Adrenal gland (tissue), 12 donors: ENCODE results near the gene BHMT2. TPM values are rescaled to one million over a fixed set of nuclear protein-coding genes. Genes with fewer than 3 reads are reported as not detected.

ENCODE experiments used
- DNase-seq, 7 donors: peaks; one replicate each; pipeline ENCODE4 v3.0.0-alpha.2; 2019 to 2020
- H3K27ac ChIP-seq, 5 donors: fragments of 200-600 bp; sonication (generic) in 4 of 5; 1 replicate in 3 of 5; 2 replicates in 2 of 5; pipeline versions ENCODE4 v1.5.1 to v1.8.0; 2016 to 2020; ENCODE audit warnings: mild to moderate bottlenecking in 1 of 5
- H3K27me3 ChIP-seq: fragments of 200-600 bp; 2 replicates; pipeline ENCODE4 v1.8.0; 2021
- H3K36me3 ChIP-seq, 2 donors: fragments of 200-600 bp; replicated peaks in 1 of 2; 1 replicate in 1 of 2; 2 replicates in 1 of 2; pipeline versions ENCODE4 v1.5.1 to v1.8.0; 2018 to 2022
- H3K4me1 ChIP-seq, 2 donors: fragments of 200-600 bp; replicated peaks in 1 of 2; 1 replicate in 1 of 2; 2 replicates in 1 of 2; pipeline versions ENCODE4 v1.5.1 to v1.8.0; 2018 to 2021
- H3K4me3 ChIP-seq, 4 donors: fragments of 200-600 bp; sonication (generic) in 3 of 4; one replicate each; pipeline ENCODE4 v1.5.1; 2016 to 2018
- H3K9me3 ChIP-seq, 3 donors: fragments of 200-600 bp; sonication (generic) in 1 of 3; replicated peaks in 1 of 3; 1 replicate in 2 of 3; 2 replicates in 1 of 3; pipeline versions ENCODE4 v1.5.1 to v1.8.0; 2016 to 2021
- POLR2A ChIP-seq, 2 donors: fragments of 450-650 bp; IDR thresholded peaks; one replicate each; pipeline ENCODE4 v1.6.1; 2017; ENCODE audit warnings: antibody characterized with exemption in 2 of 2, mild to moderate bottlenecking in 2 of 2, moderate library complexity in 1 of 2
- WGBS, 4 donors: extraction: QIAGEN DNeasy Blood & Tissue Kit in 2 of 4; methylation state at CpG; one replicate each; pipeline versions ENCODE4 v1.1.5 to v1.1.7; 2013 to 2017; 5-methylcytosine and 5-hydroxymethylcytosine counted together
- intact Hi-C, 2 donors: fragments of 100-400 bp; cut with DNase I; formaldehyde crosslinking; loops; one replicate each; pipeline versions ENCODE4 v1.14.1 to v1.15.0; 2022 to 2023
- polyA plus RNA-seq, 3 donors: library from polyadenylated mRNA; stranded (reverse); fragments of 200-250 nt in 2 of 3; fragments of 350-450 nt in 1 of 3; fragmentation: Illumina TruSeq in 1 of 3; extraction: RNeasy Lipid Tissue Mini Kit (QIAGEN cat#74804) in 1 of 3; gene quantifications; one replicate each; pipeline ENCODE4 v1.2.3, GENCODE V29; 2013 to 2014
- total RNA-seq, 9 donors: library from RNA; depleted of rRNA in 4 of 9; stranded (reverse); fragments of >200 nt in 4 of 9; fragments of 120-200 nt in 1 of 9; fragmentation: NEBNext Ultra II Directional in 1 of 9; extraction: Animal tissue kit (Norgen Biotek cat#: 25700) in 1 of 9; gene quantifications; one replicate each; pipeline versions ENCODE4 v1.1.0 to v1.2.4, GENCODE V29; 2013 to 2023
- TF ChIP-seq, protein P1 (sequence below), 6 experiments: fragments of 450-650 bp in 4 of 6; fragments of 200-600 bp in 2 of 6; sonication (generic) in 1 of 6; IDR thresholded peaks; 1 replicate in 5 of 6; 2 replicates in 1 of 6; pipeline versions ENCODE4 v1.5.1 to v1.8.0; 2016 to 2021; ENCODE audit warnings: antibody characterized with exemption in 6 of 6, mild to moderate bottlenecking in 2 of 6, moderate library complexity in 1 of 6
- donor health status: healthy with polysubstance abuse.
- donor health status: Bipolar disorder and iron deficiency.
- donor health status: DM: yes; HTN: yes; CAD: no.
- donor health status: DM: no; HTN: no; CAD: no.
- donor health status: DM: no; HTN: no; CAD: no.
- donor health status: DM: yes; HTN: yes; CAD: no.

The BHMT2 gene
- total and polyA plus RNA-seq, 12 donors = 12.8 to 75.3 (median 27.6) TPM

GRCh38 chr5:79091064-79091463 is 21.5 kb downstream of the BHMT2 start:
- no peak overlapping the region for H3K27ac ChIP-seq
- no peak for DNase-seq
- 55 to 75% (median 62%) methylated on average over 3 of the region's 3 CpGs for WGBS, 4 donors
- H3K4me1 ChIP-seq = no peaks in the 10 kb centered on the region
- H3K9me3 ChIP-seq = no peaks in the 10 kb centered on the region
- H3K4me3 ChIP-seq = no peak overlapping the region
- no peak for TF ChIP-seq POLR2A (IDR thresholded peaks at IDR 0.05)
- TF ChIP-seq, protein P1, sequence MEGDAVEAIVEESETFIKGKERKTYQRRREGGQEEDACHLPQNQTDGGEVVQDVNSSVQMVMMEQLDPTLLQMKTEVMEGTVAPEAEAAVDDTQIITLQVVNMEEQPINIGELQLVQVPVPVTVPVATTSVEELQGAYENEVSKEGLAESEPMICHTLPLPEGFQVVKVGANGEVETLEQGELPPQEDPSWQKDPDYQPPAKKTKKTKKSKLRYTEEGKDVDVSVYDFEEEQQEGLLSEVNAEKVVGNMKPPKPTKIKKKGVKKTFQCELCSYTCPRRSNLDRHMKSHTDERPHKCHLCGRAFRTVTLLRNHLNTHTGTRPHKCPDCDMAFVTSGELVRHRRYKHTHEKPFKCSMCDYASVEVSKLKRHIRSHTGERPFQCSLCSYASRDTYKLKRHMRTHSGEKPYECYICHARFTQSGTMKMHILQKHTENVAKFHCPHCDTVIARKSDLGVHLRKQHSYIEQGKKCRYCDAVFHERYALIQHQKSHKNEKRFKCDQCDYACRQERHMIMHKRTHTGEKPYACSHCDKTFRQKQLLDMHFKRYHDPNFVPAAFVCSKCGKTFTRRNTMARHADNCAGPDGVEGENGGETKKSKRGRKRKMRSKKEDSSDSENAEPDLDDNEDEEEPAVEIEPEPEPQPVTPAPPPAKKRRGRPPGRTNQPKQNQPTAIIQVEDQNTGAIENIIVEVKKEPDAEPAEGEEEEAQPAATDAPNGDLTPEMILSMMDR (IDR thresholded peaks at IDR 0.05) = no peak
- intact Hi-C loops = no loop called here
- no peaks in the 10 kb centered on the region for H3K27me3 ChIP-seq
- H3K36me3 ChIP-seq = no peaks in the 10 kb centered on the region

GRCh38 chr5:79093762-79094161 is 24.2 kb downstream of the BHMT2 start:
- TF ChIP-seq, protein P1 (IDR thresholded peaks at IDR 0.05) = no peak
- no peak for TF ChIP-seq POLR2A (IDR thresholded peaks at IDR 0.05)
- DNase-seq = no peak
- Histone ChIP-seq H3K27ac (no peak overlapping the region), H3K4me3 (no peak overlapping the region), H3K27me3 (no peaks in the 10 kb centered on the region), H3K9me3 (no peaks in the 10 kb centered on the region), H3K4me1 (no peaks in the 10 kb centered on the region), H3K36me3 (no peaks in the 10 kb centered on the region)
- intact Hi-C loops = no loop called here
- WGBS, 4 donors = 55 to 70% (median 55%) methylated on average over 3 of the region's 3 CpGs

DNA sequence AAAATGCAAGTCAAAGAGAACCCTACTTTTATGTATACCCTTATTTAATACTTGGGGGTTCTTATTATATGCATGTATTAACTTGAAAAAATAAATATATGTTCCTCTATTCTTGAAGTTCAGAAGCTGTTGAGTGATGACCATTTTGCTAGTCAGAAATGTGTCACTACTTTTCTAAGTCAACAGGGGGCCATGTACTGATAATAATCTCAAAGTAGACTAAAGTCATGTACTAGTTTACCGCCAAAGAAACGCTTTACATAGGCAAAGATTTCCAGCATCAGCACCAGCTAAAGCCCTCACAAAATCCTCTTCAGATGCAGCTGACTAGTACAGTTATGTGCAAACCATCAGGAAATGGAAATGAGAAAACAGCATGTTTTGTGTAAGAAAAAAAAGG is 36.3 kb downstream of the BHMT2 start:
- H3K27ac ChIP-seq = no peak overlapping the region
- H3K4me1 ChIP-seq = no peaks in the 10 kb centered on the region
- no peak for DNase-seq
- no peaks in the 10 kb centered on the region for H3K9me3 ChIP-seq
- no peak overlapping the region for H3K4me3 ChIP-seq
- no peaks in the 10 kb centered on the region for H3K36me3 ChIP-seq
- TF ChIP-seq POLR2A (IDR thresholded peaks at IDR 0.05) = no peak
- TF ChIP-seq, protein P1 (IDR thresholded peaks at IDR 0.05) = no peak
- 84 to 89% (median 87%) methylated on average over 2 of the region's 2 CpGs for WGBS, 4 donors
- intact Hi-C loops = no loop called here
- peaks cover 16% of the 10 kb centered on the region for H3K27me3 ChIP-seq

- H3K36me3 ChIP-seq = no peaks in the 10 kb centered on the region
- TF ChIP-seq, protein P1 (IDR thresholded peaks at IDR 0.05) = no peak
- TF ChIP-seq POLR2A (IDR thresholded peaks at IDR 0.05) = no peak
- intact Hi-C loops = no loop called here
- WGBS, 4 donors = 64 to 77% (median 71%) methylated on average over 7 of the region's 7 CpGs
- H3K27me3 ChIP-seq = peaks cover 30% of the 10 kb centered on the region
- no peaks in the 10 kb centered on the region for H3K9me3 ChIP-seq
- DNase-seq = no peak
- no peak overlapping the region for H3K4me3 ChIP-seq
- peaks cover 0 to 6% of the 10 kb centered on the region in 2 donors for H3K4me1 ChIP-seq
- no peak overlapping the region for H3K27ac ChIP-seq
These were observed 37.6 kb downstream of the BHMT2 start for GRCh38 chr5:79107020-79107796.
